Breast epithelium (tissue), 3 donors: ENCODE measurements around the gene CFI.

Experiments
- POLR2A ChIP-seq: fragments of 450-650 bp; IDR thresholded peaks from one replicate; pipeline ENCODE4 v1.6.1; 2016; ENCODE audit warnings: antibody characterized with exemption, mild to moderate bottlenecking, moderate library complexity
- TF ChIP-seq, protein P1 (sequence below), 3 donors: fragments of 450-650 bp; IDR thresholded peaks; one replicate each; pipeline ENCODE4 v1.5.1; 2016 to 2017; ENCODE audit warnings: antibody characterized with exemption in 3 of 3, mild to moderate bottlenecking in 3 of 3, moderate library complexity in 3 of 3

DNA sequence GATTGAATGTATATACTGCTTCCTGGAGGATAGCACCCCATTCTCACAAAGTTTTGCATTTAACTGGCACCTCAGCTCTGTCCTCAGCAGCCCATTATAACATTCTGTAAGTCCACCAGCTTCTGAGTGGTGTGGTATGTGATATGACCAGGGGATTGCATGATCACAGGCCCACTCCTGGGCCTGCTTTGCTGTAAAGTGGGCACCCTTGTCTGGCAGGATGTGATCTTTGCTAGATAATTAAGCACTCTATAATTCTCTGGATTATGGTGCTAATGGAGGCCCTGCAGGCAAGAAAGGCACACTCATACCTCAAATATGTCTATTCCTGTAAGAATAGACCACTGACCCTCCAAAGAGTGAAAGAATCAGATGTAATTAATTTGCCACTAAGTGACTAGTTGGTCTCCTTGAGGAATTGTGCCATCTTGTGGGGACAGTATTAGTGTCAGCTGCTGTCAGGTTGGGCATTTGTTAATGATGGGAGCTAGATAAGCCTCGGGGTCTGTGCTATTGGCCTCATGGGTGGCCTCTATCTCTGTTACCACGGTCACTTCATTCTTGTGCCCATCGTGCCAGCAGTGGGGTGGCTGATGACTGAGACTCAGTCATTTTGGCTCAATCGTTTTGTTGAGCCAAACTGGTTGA is 2.2 kb upstream of the CFI start:
- TF ChIP-seq, protein P1, sequence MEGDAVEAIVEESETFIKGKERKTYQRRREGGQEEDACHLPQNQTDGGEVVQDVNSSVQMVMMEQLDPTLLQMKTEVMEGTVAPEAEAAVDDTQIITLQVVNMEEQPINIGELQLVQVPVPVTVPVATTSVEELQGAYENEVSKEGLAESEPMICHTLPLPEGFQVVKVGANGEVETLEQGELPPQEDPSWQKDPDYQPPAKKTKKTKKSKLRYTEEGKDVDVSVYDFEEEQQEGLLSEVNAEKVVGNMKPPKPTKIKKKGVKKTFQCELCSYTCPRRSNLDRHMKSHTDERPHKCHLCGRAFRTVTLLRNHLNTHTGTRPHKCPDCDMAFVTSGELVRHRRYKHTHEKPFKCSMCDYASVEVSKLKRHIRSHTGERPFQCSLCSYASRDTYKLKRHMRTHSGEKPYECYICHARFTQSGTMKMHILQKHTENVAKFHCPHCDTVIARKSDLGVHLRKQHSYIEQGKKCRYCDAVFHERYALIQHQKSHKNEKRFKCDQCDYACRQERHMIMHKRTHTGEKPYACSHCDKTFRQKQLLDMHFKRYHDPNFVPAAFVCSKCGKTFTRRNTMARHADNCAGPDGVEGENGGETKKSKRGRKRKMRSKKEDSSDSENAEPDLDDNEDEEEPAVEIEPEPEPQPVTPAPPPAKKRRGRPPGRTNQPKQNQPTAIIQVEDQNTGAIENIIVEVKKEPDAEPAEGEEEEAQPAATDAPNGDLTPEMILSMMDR (IDR thresholded peaks at IDR 0.05), result peak in 2 of 3 donors; percentile 35 to 39
- no peak for TF ChIP-seq POLR2A
